ENCODE data around the gene SLC30A1. TPM values are rescaled to one million over a fixed set of nuclear protein-coding genes. Genes with fewer than 3 reads are reported as not detected.

The SLC30A1 gene
- total RNA-seq, 2 donors from 2014 or later, result 18.5 to 28.0 TPM

DNA sequence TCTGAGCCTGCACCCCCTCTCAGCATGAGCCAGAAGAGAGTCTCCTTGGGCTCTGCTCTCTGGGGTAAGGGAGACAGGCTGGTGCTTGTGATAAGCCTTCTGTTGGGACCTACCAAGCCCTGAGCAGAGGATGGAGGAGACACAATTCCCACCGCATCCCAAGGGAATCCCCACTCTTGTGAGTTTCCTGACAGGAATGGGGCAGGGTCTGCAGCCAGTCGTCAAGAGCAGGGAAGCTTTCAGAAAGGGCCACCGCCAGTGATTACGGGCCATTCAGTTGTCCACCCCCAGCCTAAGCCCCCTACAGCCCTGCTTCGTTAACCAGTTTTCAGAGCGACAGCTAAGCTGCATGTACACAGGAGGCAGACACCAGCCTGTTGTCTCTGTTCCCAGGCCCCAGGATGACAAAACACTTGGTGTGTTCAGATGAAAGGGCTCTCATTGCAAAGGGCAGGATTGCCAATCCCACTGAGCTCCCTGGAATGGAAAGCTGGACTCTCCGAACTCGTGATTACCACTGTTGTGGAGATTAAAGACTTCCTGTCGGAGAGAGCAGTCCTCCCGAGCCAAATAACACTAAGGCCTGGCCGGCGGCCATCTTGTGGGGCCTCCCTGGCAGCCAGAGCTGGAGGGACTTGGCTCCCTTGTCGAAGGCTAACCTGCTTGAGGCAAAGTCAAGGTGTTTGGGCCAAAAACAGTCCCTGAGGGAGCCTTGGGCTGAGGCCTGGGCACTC lies 37.4 kb upstream of the SLC30A1 start:
- no peaks in the 10 kb centered on the region for H3K27me3 ChIP-seq
- H3K27ac ChIP-seq, result no peak overlapping the region
- intact Hi-C loops (cut with DNase I), result no loop called here
- no peak overlapping the region for H3K4me3 ChIP-seq
- no peaks in the 10 kb centered on the region for H3K4me1 ChIP-seq
- H3K9me3 ChIP-seq, result no peaks in the 10 kb centered on the region
- no peaks in the 10 kb centered on the region for H3K36me3 ChIP-seq
- TF ChIP-seq, protein P1, sequence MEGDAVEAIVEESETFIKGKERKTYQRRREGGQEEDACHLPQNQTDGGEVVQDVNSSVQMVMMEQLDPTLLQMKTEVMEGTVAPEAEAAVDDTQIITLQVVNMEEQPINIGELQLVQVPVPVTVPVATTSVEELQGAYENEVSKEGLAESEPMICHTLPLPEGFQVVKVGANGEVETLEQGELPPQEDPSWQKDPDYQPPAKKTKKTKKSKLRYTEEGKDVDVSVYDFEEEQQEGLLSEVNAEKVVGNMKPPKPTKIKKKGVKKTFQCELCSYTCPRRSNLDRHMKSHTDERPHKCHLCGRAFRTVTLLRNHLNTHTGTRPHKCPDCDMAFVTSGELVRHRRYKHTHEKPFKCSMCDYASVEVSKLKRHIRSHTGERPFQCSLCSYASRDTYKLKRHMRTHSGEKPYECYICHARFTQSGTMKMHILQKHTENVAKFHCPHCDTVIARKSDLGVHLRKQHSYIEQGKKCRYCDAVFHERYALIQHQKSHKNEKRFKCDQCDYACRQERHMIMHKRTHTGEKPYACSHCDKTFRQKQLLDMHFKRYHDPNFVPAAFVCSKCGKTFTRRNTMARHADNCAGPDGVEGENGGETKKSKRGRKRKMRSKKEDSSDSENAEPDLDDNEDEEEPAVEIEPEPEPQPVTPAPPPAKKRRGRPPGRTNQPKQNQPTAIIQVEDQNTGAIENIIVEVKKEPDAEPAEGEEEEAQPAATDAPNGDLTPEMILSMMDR (IDR thresholded peaks at IDR 0.05), result no peak
- H3K9ac ChIP-seq (ENCODE audit: low read depth in 2 of 2, low read length in 2 of 2), result no peak overlapping the region
- no peak for DNase-seq

DNA sequence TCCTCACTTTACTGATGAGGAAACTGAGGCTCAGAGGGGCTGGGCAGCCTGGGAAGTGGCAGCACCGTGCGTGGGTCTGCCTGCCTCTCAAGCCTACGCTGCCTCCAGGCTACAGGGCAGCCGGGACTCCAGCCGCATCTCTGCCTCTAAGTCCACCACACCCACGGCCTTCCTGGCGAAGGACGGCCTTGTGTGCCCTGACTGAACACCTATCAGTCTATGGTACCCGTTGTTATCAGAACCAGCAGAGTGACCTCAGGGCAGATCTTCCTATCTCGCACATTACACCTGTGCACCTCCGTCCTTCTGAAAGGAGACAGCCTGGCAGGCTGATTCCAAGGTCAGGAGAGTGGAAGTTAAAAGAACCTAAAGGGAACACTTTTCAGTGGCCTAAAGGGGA lies 35.7 kb upstream of the SLC30A1 start:
- TF ChIP-seq, protein P1 (IDR thresholded peaks at IDR 0.05), result no peak
- Histone ChIP-seq H3K4me1 (no peaks in the 10 kb centered on the region), H3K36me3 (no peaks in the 10 kb centered on the region), H3K27ac (no peak overlapping the region), H3K9ac (ENCODE audit: low read depth in 2 of 2, low read length in 2 of 2) (no peak overlapping the region), H3K4me3 (no peak overlapping the region), H3K9me3 (no peaks in the 10 kb centered on the region), H3K27me3 (no peaks in the 10 kb centered on the region)
- intact Hi-C loops (cut with DNase I), result no loop called here
- no peak for DNase-seq

DNA sequence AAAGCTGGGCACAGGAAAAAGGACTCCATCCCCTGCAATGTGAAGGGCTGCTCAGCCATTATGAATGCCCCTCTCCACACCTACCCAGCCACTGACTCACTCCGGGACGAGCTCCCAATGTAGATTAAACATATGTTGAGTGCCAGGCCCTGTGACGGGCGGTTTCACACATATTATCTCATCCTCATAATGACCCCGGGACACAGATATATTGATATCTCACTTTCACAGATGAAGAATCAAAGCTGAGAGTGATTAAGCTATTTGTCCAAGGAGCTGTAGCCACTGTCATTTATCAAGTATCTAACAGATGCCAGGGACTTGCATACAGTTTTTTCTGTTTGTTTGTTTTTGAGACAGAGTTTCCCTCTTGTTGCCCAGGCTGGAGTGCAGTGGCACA lies 35.0 kb upstream of the SLC30A1 start:
- intact Hi-C loops (cut with DNase I), result no loop called here
- Histone ChIP-seq H3K4me1 (no peaks in the 10 kb centered on the region), H3K9me3 (no peaks in the 10 kb centered on the region), H3K27ac (no peak overlapping the region), H3K36me3 (no peaks in the 10 kb centered on the region), H3K27me3 (no peaks in the 10 kb centered on the region), H3K4me3 (no peak overlapping the region), H3K9ac (ENCODE audit: low read depth in 2 of 2, low read length in 2 of 2) (no peak overlapping the region)
- no peak for DNase-seq
- TF ChIP-seq, protein P1 (IDR thresholded peaks at IDR 0.05), result no peak

DNA sequence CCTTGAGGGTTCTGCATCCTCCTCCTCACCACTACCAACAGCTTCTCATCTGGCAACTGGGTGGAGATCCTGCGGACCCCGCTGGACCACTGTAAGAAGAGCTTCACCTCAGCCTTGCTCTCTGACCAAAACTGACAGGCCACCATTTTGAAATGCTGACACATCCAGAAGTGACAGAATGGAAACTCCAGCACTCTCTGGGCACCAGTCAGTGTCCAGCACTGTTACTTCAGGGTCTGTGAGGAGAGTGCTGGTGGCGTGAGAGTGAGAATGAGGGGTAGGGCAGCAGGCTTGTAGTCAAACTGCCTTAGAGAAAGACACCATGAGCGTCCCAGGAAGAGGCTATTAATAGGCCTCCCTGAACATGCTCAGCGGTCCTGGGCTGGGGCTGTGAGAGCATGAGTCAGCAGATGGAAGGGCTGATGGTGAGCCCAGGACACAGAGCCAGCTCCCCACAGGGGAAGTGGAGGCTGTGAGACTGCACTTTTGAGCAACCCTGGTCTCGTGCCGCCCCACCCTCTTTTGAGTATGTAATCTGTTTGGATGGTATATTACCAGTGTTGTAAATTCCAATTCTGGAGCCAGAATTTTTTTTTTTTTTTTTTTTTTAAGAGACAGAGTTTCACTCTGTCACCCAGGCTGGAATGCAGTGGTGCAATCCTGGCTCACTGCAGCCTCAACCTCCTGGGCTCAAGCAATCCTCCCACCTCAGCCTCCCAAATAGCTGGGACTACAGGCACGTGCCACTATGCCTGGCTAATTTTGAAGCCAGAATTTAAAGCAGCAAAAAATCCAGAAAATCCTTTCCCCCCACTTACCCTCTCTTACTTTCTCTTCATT lies 34.4 kb upstream of the SLC30A1 start:
- Histone ChIP-seq H3K9me3 (no peaks in the 10 kb centered on the region), H3K9ac (ENCODE audit: low read depth in 2 of 2, low read length in 2 of 2) (no peak overlapping the region), H3K27me3 (no peaks in the 10 kb centered on the region), H3K36me3 (no peaks in the 10 kb centered on the region), H3K4me3 (no peak overlapping the region), H3K27ac (peak overlapping the region; percentile 43), H3K4me1 (no peaks in the 10 kb centered on the region)
- intact Hi-C loops (cut with DNase I), result no loop called here
- DNase-seq, result peak; percentile 82
- TF ChIP-seq, protein P1 (IDR thresholded peaks at IDR 0.05), result no peak

DNA sequence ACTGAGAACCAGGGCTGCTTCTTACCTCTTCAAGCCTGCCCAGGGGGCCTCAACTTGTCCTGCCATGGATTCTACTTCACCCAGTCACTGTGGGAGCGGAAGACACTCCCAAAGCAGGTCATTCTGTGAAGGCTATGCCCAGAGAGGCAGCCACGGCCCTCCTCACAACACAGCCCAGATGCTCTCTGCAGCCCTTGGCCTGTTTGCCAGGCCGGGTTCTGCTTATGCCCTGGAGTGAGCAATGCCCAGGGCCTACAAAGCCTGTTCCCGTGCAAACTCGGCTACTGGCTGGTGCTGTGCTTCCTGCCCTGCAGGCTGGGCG lies 33.8 kb upstream of the SLC30A1 start:
- peak overlapping the region; percentile 43 for H3K27ac ChIP-seq
- TF ChIP-seq, protein P1 (IDR thresholded peaks at IDR 0.05), result no peak
- no peak for DNase-seq

More for the DNA sequence above, 33.8 kb upstream of the SLC30A1 start:
- H3K4me1 ChIP-seq, result no peaks in the 10 kb centered on the region
- H3K9ac ChIP-seq (ENCODE audit: low read depth in 2 of 2, low read length in 2 of 2), result no peak overlapping the region
- no peaks in the 10 kb centered on the region for H3K9me3 ChIP-seq
- intact Hi-C loops (cut with DNase I), result no loop called here
- H3K36me3 ChIP-seq, result no peaks in the 10 kb centered on the region
- no peaks in the 10 kb centered on the region for H3K27me3 ChIP-seq
- no peak overlapping the region for H3K4me3 ChIP-seq

All from colonic mucosa (tissue), 4 donors.